Embryonic facial prominence (tissue), 1 donor: ENCODE results near the gene CPED1.
"Not testable (repeated sequence)": the region's sequence is repeated elsewhere in the genome, so short reads cannot be mapped to it uniquely, and the experiment has no call there.

Experiments
- DNase-seq: peaks from one replicate; pipeline ENCODE4 v3.0.0-alpha.2; 2016; ENCODE audit errors: extremely low spot score

CPED1 gene

GRCh38 chr7:121071662-121072061 is 83.2 kb downstream of the CPED1 start:
- DNase-seq: no peak

GRCh38 chr7:121072826-121073225 is 84.3 kb downstream of the CPED1 start:
- DNase-seq: no peak

- no peak for DNase-seq
Observed at GRCh38 chr7:121073463-121074099, 85.1 kb downstream of the CPED1 start.

- not testable (repeated sequence) for DNase-seq
Observed at GRCh38 chr7:121075424-121075841, 86.9 kb downstream of the CPED1 start.

GRCh38 chr7:121075952-121076349 is 87.4 kb downstream of the CPED1 start:
- no peak for DNase-seq

GRCh38 chr7:121076350-121077164 is 88.0 kb downstream of the CPED1 start:
- DNase-seq: no peak

- DNase-seq: no peak
Observed at GRCh38 chr7:121077165-121077630, 88.7 kb downstream of the CPED1 start.

GRCh38 chr7:121078701-121079227 is 90.3 kb downstream of the CPED1 start:
- DNase-seq: no peak

GRCh38 chr7:121079425-121080169 is 91.1 kb downstream of the CPED1 start:
- DNase-seq: no peak

- DNase-seq: no peak
Observed at GRCh38 chr7:121080257-121080912, 91.9 kb downstream of the CPED1 start.

GRCh38 chr7:121080913-121081326 is 92.4 kb downstream of the CPED1 start:
- DNase-seq: no peak

GRCh38 chr7:121081327-121081936 is 92.9 kb downstream of the CPED1 start:
- DNase-seq: peak; percentile 49

GRCh38 chr7:121082400-121083101 is 94.0 kb downstream of the CPED1 start:
- DNase-seq: no peak

GRCh38 chr7:121083138-121083789 is 94.8 kb downstream of the CPED1 start:
- no peak for DNase-seq

- DNase-seq: no peak
Observed at GRCh38 chr7:121083790-121084251, 95.3 kb downstream of the CPED1 start.

- no peak for DNase-seq
Observed at GRCh38 chr7:121084256-121084655, 95.7 kb downstream of the CPED1 start.

GRCh38 chr7:121084748-121085336 is 96.3 kb downstream of the CPED1 start:
- no peak for DNase-seq

- no peak for DNase-seq
Observed at GRCh38 chr7:121085922-121086321, 97.4 kb downstream of the CPED1 start.

- DNase-seq: no peak
Observed at GRCh38 chr7:121088870-121089269, 100.4 kb downstream of the CPED1 start.
